HepG2 (cell line): ENCODE data around the gene PCSK6. TPM values are rescaled to one million over a fixed set of nuclear protein-coding genes. Genes with fewer than 3 reads are reported as not detected.
A peak's percentile ranks its signal among the peaks of the same experiment; 100 is the strongest.

ENCODE experiments used
- ATAC-seq: fragments of 200-7000 bp; cut with Tn5 transposase; 3 replicates; pipeline ENCODE4 v1.9.1; 2020; ENCODE audit warnings: mild to moderate bottlenecking, moderate library complexity
- BruUV-seq: library from RNA; stranded (reverse); fragments of 400-500 nt; replicated peaks from 2 replicates; lab custom pipeline; 2021; lab: Mats Ljungman, UMichigan
- CTCF ChIA-PET: fragments of 300-600 bp; formaldehyde crosslinking; extraction: SDS; loops from one replicate; lab custom pipeline; 2021; ENCODE audit warnings: low total read pairs, inconsistent platforms, low intra/inter-chr PET ratio; lab: Yijun Ruan, JAX
- POLR2A ChIA-PET: fragments of 350-600 bp; sonication (Branson Sonifier 250); formaldehyde crosslinking; loops from one replicate; lab custom pipeline; 2020; ENCODE audit warnings: antibody characterized with exemption, inconsistent platforms; lab: Yijun Ruan, JAX
- DNase-seq: peaks from one replicate; pipeline ENCODE4 v3.0.0-alpha.2; 2015; ENCODE audit warnings: low spot score
- FAIRE-seq: peaks from 3 replicates; lab custom pipeline; 2011; peaks lifted over from hg19 to GRCh38; lab: Jason Lieb, UNC
- H2AFZ ChIP-seq: one replicate; pipeline ENCODE4 v1.6.1; 2011; ENCODE audit warnings: low read length, inconsistent platforms
- H3K27ac ChIP-seq: fragments of 300-600 bp; 3 replicates; pipeline ENCODE4 v1.8.0; 2011; ENCODE audit warnings: mixed run types, mild to moderate bottlenecking, mixed read lengths, low read length, inconsistent platforms; ENCODE audit not compliant: insufficient read depth; ENCODE audit errors: extremely low read length
- H3K27me3 ChIP-seq, 2 experiments: fragments of 200-600 bp in 1 of 2; 2 replicates in 1 of 2; 3 replicates in 1 of 2; pipeline versions ENCODE4 v1.6.0 to v1.8.0; 2011; ENCODE audit warnings: low read length in 2 of 2, mild to moderate bottlenecking in 2 of 2, moderate library complexity in 2 of 2, inconsistent platforms in 1 of 2; ENCODE audit not compliant: insufficient read depth in 2 of 2, control insufficient read depth in 1 of 2
- H3K36me3 ChIP-seq, 2 experiments: fragments of 200-600 bp in 1 of 2; replicated peaks in 1 of 2; 2 replicates in 1 of 2; 3 replicates in 1 of 2; pipeline versions ENCODE4 v1.5.1 to v1.8.0; 2011; ENCODE audit warnings: low read length in 2 of 2, inconsistent platforms in 1 of 2; ENCODE audit not compliant: insufficient read depth in 2 of 2, control insufficient read depth in 1 of 2
- H3K4me1 ChIP-seq: 2 replicates; pipeline ENCODE4 v1.5.1; 2012; ENCODE audit warnings: low read length, inconsistent platforms; ENCODE audit not compliant: insufficient read depth
- H3K4me2 ChIP-seq: 2 replicates; pipeline ENCODE4 v1.6.0; 2011; ENCODE audit warnings: low read depth, low read length, inconsistent platforms
- H3K4me3 ChIP-seq, 3 experiments: fragments of 200-600 bp in 1 of 3; sonication (generic), shearing (Covaris generic) in 1 of 3; replicated peaks in 1 of 3; 2 replicates each; pipeline ENCODE4 v1.5.1; 2011 to 2016; ENCODE audit warnings: low read length in 3 of 3, inconsistent platforms in 2 of 3, low read depth in 2 of 3, mild to moderate bottlenecking in 2 of 3, control low read depth in 1 of 3, mixed read lengths in 1 of 3; ENCODE audit not compliant: insufficient read depth in 1 of 3
- H3K79me2 ChIP-seq: one replicate; pipeline ENCODE4 v1.6.1; 2011; ENCODE audit warnings: low read length, inconsistent platforms; ENCODE audit not compliant: insufficient read depth
- H3K9ac ChIP-seq: 2 replicates; pipeline ENCODE4 v1.6.0; 2011; ENCODE audit warnings: mild to moderate bottlenecking, low read depth, low read length, inconsistent platforms; ENCODE audit not compliant: insufficient read depth
- H3K9me3 ChIP-seq: 2 replicates; pipeline ENCODE4 v1.5.1; 2012; ENCODE audit warnings: mild to moderate bottlenecking, low read length
- H4K20me1 ChIP-seq: 2 replicates; pipeline ENCODE4 v1.6.0; 2011; ENCODE audit warnings: inconsistent platforms, mild to moderate bottlenecking, low read length, moderate library complexity; ENCODE audit not compliant: insufficient read depth
- AGO2 ChIP-seq: fragments of 200-400 bp; formaldehyde crosslinking; optimal IDR thresholded peaks from 2 replicates; pipeline ENCODE3; 2017; ENCODE audit warnings: mild to moderate bottlenecking, low read depth, low read length, moderate library complexity
- HOXA5 ChIP-seq: sonication (generic); formaldehyde crosslinking; IDR thresholded peaks from 2 replicates; pipeline ENCODE4 v1.4.0; 2020; ENCODE audit warnings: missing genetic modification reagents
- PRPF4 ChIP-seq: fragments of 200-400 bp; formaldehyde crosslinking; IDR thresholded peaks from 2 replicates; pipeline ENCODE4 v1.6.1; 2016; ENCODE audit warnings: low read length, low read depth; ENCODE audit not compliant: poor library complexity, severe bottlenecking
- ZNF20 ChIP-seq: sonication (generic); formaldehyde crosslinking; IDR thresholded peaks from 2 replicates; pipeline ENCODE4 v1.4.0; 2020; ENCODE audit warnings: mild to moderate bottlenecking, moderate library complexity, missing genetic modification reagents
- ZNF557 ChIP-seq: sonication (generic); formaldehyde crosslinking; IDR thresholded peaks from 2 replicates; pipeline ENCODE4 v1.4.0; 2020; ENCODE audit warnings: missing genetic modification reagents
- ZNF737 ChIP-seq: sonication (generic); formaldehyde crosslinking; IDR thresholded peaks from 2 replicates; pipeline ENCODE4 v1.5.0; 2020; ENCODE audit warnings: missing genetic modification reagents, mild to moderate bottlenecking, borderline replicate concordance
- WGBS: methylation state at CpG from one replicate; pipeline ENCODE4 v1.1.6; 2017; ENCODE audit warnings: low lambda C conversion rate; 5-methylcytosine and 5-hydroxymethylcytosine counted together
- in situ Hi-C: cut with HindIII; loops from 2 replicates; pipeline ENCODE4 v1.10.0; 2017; ENCODE audit warnings: low pct_unique_long_range_greater_than_20kb; ENCODE audit not compliant: extremely low pct_ligation_motif_present
- intact Hi-C: fragments of 100-400 bp; cut with micrococcal nuclease; formaldehyde crosslinking; loops from one replicate; pipeline ENCODE4 v1.10.0; 2022; ENCODE audit not compliant: unreplicated experiment
- polyA plus RNA-seq, 8 experiments: library from polyadenylated mRNA; depleted of rRNA in 3 of 8; stranded (reverse) in 7 of 8; unstranded in 1 of 8; fragments of >200 nt; fragmentation: Illumina TruSeq in 4 of 8; extraction: Trizol in 4 of 8; gene quantifications; 2 replicates each; pipeline versions ENCODE4 v1.2.1 to v1.2.3, GENCODE V29; 2011 to 2016; ENCODE audit warnings: low read depth in 4 of 8, missing spikeins in 1 of 8, mixed read lengths in 1 of 8; ENCODE audit not compliant: insufficient read depth in 1 of 8
- total RNA-seq, 5 experiments: library from RNA; depleted of rRNA; stranded (reverse); fragments of >200 nt; fragmentation: Illumina TruSeq; extraction: Trizol; gene quantifications; 2 replicates each; pipeline ENCODE4 v1.2.3, GENCODE V29; 2016; ENCODE audit warnings: low read depth in 1 of 5
- TF ChIP-seq, protein P1 (sequence below): sonication (generic); formaldehyde crosslinking; IDR thresholded peaks from 2 replicates; pipeline ENCODE4 v1.4.0; 2020; ENCODE audit warnings: missing genetic modification reagents, low read depth, mild to moderate bottlenecking, borderline replicate concordance

Gene PCSK6
- total and polyA plus RNA-seq, 2 of the 13 experiments (the other 11 are each of a cell fraction or from before 2014, with no cell fraction given): 56.5 to 155 TPM

DNA sequence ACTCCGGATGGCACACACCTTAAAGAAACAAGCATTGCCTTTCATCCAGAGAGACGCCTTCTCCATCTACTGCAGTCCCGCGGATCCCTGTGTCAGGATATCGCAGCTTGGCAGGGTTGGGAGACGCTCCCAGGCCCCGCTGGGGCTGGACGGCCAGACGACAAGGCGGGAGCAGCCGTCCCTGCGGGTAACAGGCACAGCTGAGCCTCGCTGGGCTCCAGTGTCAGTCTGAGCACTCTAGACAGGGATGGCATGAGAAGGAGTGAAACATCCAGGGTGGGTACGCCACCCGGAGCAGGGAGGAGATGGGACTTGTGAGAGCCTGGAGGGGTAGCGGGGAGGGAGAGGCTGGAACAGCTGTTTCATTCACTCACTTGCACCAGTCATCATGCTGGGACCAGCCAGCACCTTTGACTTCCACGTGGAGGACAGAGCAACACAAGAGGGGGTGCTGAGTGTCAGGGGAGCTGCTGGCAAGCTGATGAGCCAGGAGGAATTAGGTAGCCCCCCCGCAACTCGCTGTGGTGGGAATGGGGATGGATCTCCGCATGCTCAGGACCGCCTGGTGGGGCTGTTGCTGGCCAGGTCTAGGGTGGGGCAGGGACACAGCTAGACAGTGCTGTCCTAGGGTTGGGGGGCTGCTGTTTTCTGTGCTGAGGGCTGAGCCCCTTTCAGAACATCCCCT lies 162.9 kb downstream of the PCSK6 start:
- no peaks in the 10 kb centered on the region for H3K27me3 ChIP-seq

DNA sequence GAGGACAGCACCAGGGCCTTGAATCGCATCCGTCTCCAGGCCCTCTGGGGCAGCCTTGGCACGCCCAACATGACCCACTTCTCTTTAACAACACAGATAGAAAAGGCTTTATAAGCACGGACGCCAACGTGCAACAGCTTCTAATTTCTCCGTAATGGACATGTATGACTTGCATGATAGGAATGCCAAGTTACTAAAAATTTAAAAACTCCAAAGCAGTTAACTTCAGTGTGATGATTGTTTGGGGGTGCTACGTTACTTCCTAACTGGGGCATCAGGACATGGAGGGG lies 163.5 kb downstream of the PCSK6 start:
- TF ChIP-seq ZNF737 (CRISPR knock-in tag): no peak
- TF ChIP-seq ZNF20 (CRISPR knock-in tag): no peak
- no peak for TF ChIP-seq HOXA5
- BruUV-seq: no TSS peak
- no peaks in the 10 kb centered on the region for H3K27me3 ChIP-seq
- in situ Hi-C loops: no loop called here
- H3K4me3 ChIP-seq: no peak overlapping the region
- H3K9me3 ChIP-seq: no peaks in the 10 kb centered on the region
- CTCF ChIA-PET: no interaction called here
- no peak overlapping the region for H2AFZ ChIP-seq
- over 99% methylated on average over 8 of the region's 8 CpGs for WGBS
- ATAC-seq (no peak), DNase-seq (no peak), FAIRE-seq (no peak)
- H3K79me2 ChIP-seq: no peaks in the 10 kb centered on the region
- POLR2A ChIA-PET: no interaction called here
- peaks cover 26% of the 10 kb centered on the region for H3K4me1 ChIP-seq
- H4K20me1 ChIP-seq: no peaks in the 10 kb centered on the region
- peaks cover 23 to 76% of the 10 kb centered on the region in 2 experiments for H3K36me3 ChIP-seq
- intact Hi-C loops: no loop called here
- no peak overlapping the region for H3K4me2 ChIP-seq
- H3K9ac ChIP-seq: no peak overlapping the region
- H3K27ac ChIP-seq: peak overlapping the region; percentile 62

More for the DNA sequence above, 162.9 kb downstream of the PCSK6 start:
- 95% methylated on average over 15 of the region's 21 CpGs for WGBS
- intact Hi-C loops (no loop called here), in situ Hi-C loops (no loop called here)
- Histone ChIP-seq H3K9ac (no peak overlapping the region), H3K79me2 (no peaks in the 10 kb centered on the region), H3K36me3 (peaks cover 28 to 77% of the 10 kb centered on the region in 2 experiments), H4K20me1 (no peaks in the 10 kb centered on the region), H3K4me1 (peaks cover 26% of the 10 kb centered on the region), H3K27ac (no peak overlapping the region), H3K4me3 (no peak overlapping the region), H2AFZ (no peak overlapping the region), H3K9me3 (no peaks in the 10 kb centered on the region), H3K4me2 (no peak overlapping the region)
- POLR2A ChIA-PET: no interaction called here
- TF ChIP-seq AGO2 (peak; percentile 68), PRPF4 (no peak), ZNF557 (CRISPR knock-in tag) (no peak)
- TF ChIP-seq, protein P1, sequence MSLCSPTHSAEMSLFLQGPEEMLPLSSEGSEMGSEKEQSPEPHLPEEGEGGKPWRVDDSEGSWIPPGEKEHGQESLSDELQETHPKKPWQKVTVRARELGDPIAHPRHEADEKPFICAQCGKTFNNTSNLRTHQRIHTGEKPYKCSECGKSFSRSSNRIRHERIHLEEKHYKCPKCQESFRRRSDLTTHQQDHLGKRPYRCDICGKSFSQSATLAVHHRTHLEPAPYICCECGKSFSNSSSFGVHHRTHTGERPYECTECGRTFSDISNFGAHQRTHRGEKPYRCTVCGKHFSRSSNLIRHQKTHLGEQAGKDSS (CRISPR knock-in tag): no peak
- CTCF ChIA-PET: no interaction called here
- BruUV-seq: no TSS peak
- DNase-seq (no peak), FAIRE-seq (no peak), ATAC-seq (no peak)
